ENCODE data around the gene MZF1. TPM values are rescaled to one million over a fixed set of nuclear protein-coding genes. Genes with fewer than 3 reads are reported as not detected.
A peak's percentile ranks its signal among the peaks of the same experiment; 100 is the strongest.

Gene MZF1
- total and polyA plus RNA-seq, 9 of the 15 experiments (the other 6 are each of a cell fraction or from before 2014, with no cell fraction given) = 0.31 to 29.3 (median 11.5) TPM

- TF ChIP-seq UBTF (IDR thresholded peaks at IDR 0.05; ENCODE audit: borderline replicate concordance in 1 of 2, low read depth in 2 of 2, low read length in 2 of 2) = peak; percentile 59 to 86; a peak in 3 of 4 replicates
- no peak for TF ChIP-seq ATF4 (CRISPR knock-in tag; IDR thresholded peaks at IDR 0.05)
- peak; percentile 86 to 94 for TF ChIP-seq MAZ (CRISPR knock-in tag; conservative IDR thresholded peaks at IDR 0.05 in 1 of 2, IDR thresholded peaks at IDR 0.05 in 1 of 2)
- TF ChIP-seq SLC30A9 (CRISPR knock-in tag; IDR thresholded peaks at IDR 0.05) = 0 out of 2 replicates have a peak, but pooled peaks have one; percentile 30
- TF ChIP-seq KAT7 (CRISPR knock-in tag; IDR thresholded peaks at IDR 0.05; ENCODE audit: borderline replicate concordance) = peak; percentile 85; the same call in 1 of the 2 replicates
- 0 out of 2 replicates have a peak, but pooled peaks have one; percentile 59 for TF ChIP-seq ZNF584 (CRISPR knock-in tag; IDR thresholded peaks at IDR 0.05; ENCODE audit: low read depth)
- peak; percentile 84; the same call in 1 of the 2 replicates for TF ChIP-seq FOXP4 (CRISPR knock-in tag; IDR thresholded peaks at IDR 0.05; ENCODE audit: borderline replicate concordance)
- TF ChIP-seq ZEB2 (IDR thresholded peaks at IDR 0.05) = peak; percentile 99
- TF ChIP-seq TGIF2 (CRISPR knock-in tag; IDR thresholded peaks at IDR 0.05) = no peak
- TF ChIP-seq SMAD4 (CRISPR knock-in tag; conservative IDR thresholded peaks at IDR 0.05) = peak; percentile 99
- peak; percentile 83; the same call in 1 of the 2 replicates for TF ChIP-seq RFX1 (IDR thresholded peaks at IDR 0.05)
- TF ChIP-seq RBM14 (IDR thresholded peaks at IDR 0.05; ENCODE audit: borderline replicate concordance, insufficient read depth, low read depth, low read length) = 0 out of 2 replicates have a peak, but pooled peaks have one; percentile 25
Observed at GRCh38 chr19:58519355-58520256, 53.5 kb downstream of the MZF1 start, which contains the start of gene ZBTB45 (continued).

Data from K562 (cell line).